NCI-H2196 (cell line): ENCODE measurements around the gene GSTK1.
A peak's percentile ranks its signal among the peaks of the same experiment; 100 is the strongest.

Source experiments
- DNase-seq: peaks from one replicate; lab custom pipeline; 2025; ENCODE audit not compliant: unreplicated experiment; lab: John Stamatoyannopoulos, UW

The GSTK1 gene

GRCh38 chr7:143295870-143296269 lies 32.6 kb downstream of the GSTK1 start:
- DNase-seq, result no peak

GRCh38 chr7:143296686-143297085 lies 33.4 kb downstream of the GSTK1 start:
- no peak for DNase-seq

- DNase-seq, result no peak
Measured at GRCh38 chr7:143299346-143299745, 36.1 kb downstream of the GSTK1 start.

- peak; percentile 37 for DNase-seq
Measured at GRCh38 chr7:143299840-143300239, 36.6 kb downstream of the GSTK1 start.

- DNase-seq, result no peak
Measured at GRCh38 chr7:143300959-143301935, 38.0 kb downstream of the GSTK1 start.

- no peak for DNase-seq
Measured at GRCh38 chr7:143303733-143304132, 40.5 kb downstream of the GSTK1 start.

- no peak for DNase-seq
Measured at GRCh38 chr7:143304938-143305337, 41.7 kb downstream of the GSTK1 start.

- DNase-seq, result peak; percentile 89
Measured at GRCh38 chr7:143305423-143306070, 42.3 kb downstream of the GSTK1 start.

- DNase-seq, result no peak
Measured at GRCh38 chr7:143308632-143309031, 45.4 kb downstream of the GSTK1 start.

- DNase-seq, result no peak
Measured at GRCh38 chr7:143314127-143314526, 50.9 kb downstream of the GSTK1 start.

GRCh38 chr7:143315776-143316175 lies 52.5 kb downstream of the GSTK1 start, which contains the start of gene CLCN1:
Gene CLCN1, plus strand, starts transcription at chr7:143316111. Its CDS starts 102 bp downstream, at chr7:143316213.
- no peak for DNase-seq

- no peak for DNase-seq
Measured at GRCh38 chr7:143316492-143316891, 53.3 kb downstream of the GSTK1 start.

GRCh38 chr7:143318661-143319060 lies 55.4 kb downstream of the GSTK1 start:
- DNase-seq, result no peak
